Retinal pigment epithelial cell (primary cell): ENCODE data around the gene UGT1A8.

Source experiments
- DNase-seq: peaks from one replicate; pipeline ENCODE4 v3.0.0-alpha.2; 2010; ENCODE audit warnings: low read depth
- H3K4me3 ChIP-seq: 2 replicates; pipeline ENCODE4 v1.5.1; 2011; ENCODE audit warnings: mild to moderate bottlenecking, low read length, control low read depth, moderate library complexity
- TF ChIP-seq, protein P1 (sequence below): conservative IDR thresholded peaks from 2 replicates; pipeline ENCODE4 v1.5.1; 2011; ENCODE audit warnings: low read depth, low read length, control low read depth, inconsistent platforms

The UGT1A8 gene

GRCh38 chr2:233658610-233659009 is 41.2 kb downstream of the UGT1A8 start:
- no peak for DNase-seq
- H3K4me3 ChIP-seq: no peak overlapping the region
- TF ChIP-seq, protein P1, sequence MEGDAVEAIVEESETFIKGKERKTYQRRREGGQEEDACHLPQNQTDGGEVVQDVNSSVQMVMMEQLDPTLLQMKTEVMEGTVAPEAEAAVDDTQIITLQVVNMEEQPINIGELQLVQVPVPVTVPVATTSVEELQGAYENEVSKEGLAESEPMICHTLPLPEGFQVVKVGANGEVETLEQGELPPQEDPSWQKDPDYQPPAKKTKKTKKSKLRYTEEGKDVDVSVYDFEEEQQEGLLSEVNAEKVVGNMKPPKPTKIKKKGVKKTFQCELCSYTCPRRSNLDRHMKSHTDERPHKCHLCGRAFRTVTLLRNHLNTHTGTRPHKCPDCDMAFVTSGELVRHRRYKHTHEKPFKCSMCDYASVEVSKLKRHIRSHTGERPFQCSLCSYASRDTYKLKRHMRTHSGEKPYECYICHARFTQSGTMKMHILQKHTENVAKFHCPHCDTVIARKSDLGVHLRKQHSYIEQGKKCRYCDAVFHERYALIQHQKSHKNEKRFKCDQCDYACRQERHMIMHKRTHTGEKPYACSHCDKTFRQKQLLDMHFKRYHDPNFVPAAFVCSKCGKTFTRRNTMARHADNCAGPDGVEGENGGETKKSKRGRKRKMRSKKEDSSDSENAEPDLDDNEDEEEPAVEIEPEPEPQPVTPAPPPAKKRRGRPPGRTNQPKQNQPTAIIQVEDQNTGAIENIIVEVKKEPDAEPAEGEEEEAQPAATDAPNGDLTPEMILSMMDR: no peak

DNA sequence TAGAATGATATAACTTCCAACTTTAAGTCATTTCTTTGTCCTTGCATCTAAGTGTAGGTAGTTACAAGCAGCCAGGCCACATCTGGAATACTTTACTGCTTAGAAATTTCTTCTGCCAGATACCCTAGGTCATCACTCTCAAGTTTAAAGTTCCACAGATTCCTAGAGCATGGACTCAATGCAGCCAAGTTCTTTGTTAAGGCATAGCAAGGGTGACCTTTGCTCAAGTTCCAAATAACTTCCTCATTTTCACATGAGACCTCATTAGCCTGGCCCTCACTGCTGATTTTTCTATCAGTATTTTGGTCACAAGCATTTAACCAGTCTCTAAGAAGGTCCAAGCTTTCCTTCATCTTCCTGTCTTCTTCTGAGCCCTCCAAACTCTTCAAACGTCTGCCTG is 46.5 kb downstream of the UGT1A8 start:
- TF ChIP-seq, protein P1: no peak
- no peak for DNase-seq
- no peak overlapping the region for H3K4me3 ChIP-seq

GRCh38 chr2:233668605-233669260 is 51.3 kb downstream of the UGT1A8 start:
- no peak overlapping the region for H3K4me3 ChIP-seq
- TF ChIP-seq, protein P1: no peak
- DNase-seq: no peak

DNA sequence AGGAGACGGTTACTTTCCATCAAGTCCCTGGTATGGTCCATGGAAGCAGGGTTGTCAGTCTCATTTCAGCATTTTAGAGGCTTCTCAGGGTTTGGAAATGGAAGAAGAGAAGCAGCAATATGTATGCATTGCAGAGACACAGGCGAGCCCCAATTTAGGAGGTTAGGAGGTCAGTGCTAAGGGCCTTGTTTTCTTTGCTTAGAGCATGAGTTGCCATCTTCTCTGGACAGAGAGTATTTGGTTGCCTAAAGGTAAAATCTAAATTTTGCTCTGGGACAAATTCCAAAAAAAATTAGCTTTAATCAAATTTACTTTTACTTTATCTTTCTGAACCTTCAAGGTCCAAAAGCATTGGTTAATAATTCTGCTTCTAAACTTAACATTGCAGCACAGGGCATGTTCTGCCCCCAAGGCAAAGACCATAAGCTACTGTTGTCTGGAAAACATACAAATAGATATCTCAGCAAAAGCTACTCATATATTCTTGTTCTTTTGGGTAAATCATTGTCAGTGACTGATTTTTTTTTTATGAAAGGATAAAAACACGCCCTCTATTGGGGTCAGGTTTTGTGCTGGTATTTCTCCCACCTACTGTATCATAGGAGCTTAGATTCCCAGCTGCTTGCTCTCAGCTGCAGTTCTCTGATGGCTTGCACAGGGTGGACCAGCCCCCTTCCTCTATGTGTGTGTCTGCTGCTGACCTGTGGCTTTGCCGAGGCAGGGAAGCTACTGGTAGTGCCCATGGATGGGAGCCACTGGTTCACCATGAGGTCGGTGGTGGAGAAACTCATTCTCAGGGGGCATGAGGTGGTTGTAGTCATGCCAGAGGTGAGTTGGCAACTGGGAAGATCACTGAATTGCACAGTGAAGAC is 54.1 kb downstream of the UGT1A8 start, which contains the start of gene UGT1A9:
Gene UGT1A9, plus strand, starts transcription at position 609 of the 872 bp plus-strand sequence. Its CDS starts 37 bp downstream, at position 646.
- TF ChIP-seq, protein P1: no peak
- DNase-seq: no peak
- H3K4me3 ChIP-seq: no peak within 1 kb of the TSS

DNA sequence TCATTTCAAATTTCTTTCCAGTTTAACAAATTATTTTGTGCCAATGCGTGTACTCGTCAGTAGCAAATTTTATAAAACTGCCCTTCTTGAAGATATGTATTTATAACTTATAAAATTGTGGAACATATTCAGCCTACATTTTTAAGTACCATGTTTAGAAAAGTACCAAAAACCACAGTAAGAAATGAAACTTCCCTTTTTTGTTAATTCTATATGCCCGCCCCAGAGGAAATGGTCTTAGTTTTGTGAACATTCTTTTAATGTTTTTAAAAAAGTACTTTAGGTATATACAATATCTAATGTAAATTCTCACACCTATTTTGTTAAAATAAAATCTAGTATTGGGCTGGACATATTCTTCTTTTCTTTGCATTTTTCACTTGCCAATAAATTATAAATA is 55.5 kb downstream of the UGT1A8 start:
- TF ChIP-seq, protein P1: no peak
- no peak overlapping the region for H3K4me3 ChIP-seq
- DNase-seq: no peak

DNA sequence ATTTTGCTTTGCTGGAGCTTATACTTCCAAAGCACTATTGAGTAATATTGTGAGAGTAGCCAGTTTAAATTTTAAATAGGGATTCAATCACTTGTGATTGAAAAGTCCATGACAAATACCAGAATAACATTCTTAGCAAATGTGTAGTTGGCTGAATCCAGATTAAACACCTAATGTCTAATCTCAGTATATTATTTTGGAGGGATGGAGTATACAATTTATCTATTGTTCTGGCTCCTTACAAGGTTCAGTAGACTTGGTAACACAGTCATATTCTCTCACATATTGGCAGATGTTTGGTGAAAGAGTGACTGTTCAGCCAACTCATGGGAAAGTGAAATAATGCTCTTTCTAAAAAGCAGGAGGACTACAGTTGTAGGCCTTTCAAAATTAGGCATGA is 56.5 kb downstream of the UGT1A8 start:
- TF ChIP-seq, protein P1: no peak
- no peak for DNase-seq
- no peak overlapping the region for H3K4me3 ChIP-seq

DNA sequence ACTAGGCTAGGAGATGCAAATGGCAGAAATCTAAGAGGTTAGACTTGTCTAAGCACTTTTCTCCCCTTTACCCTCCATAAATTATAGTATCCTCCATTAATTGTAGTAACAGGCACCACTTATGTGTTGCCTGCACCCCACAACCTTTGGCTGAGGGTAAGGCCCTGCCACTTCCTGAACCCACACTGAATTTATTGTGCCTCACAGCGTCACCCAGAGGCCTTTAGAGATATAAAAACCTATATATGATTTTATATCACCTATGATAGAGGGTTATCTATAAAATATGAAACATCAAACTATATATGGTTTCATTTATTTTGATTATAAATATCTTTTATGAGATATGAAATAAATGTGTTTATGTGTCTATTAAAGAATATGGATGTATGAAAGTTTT is 56.9 kb downstream of the UGT1A8 start:
- DNase-seq: no peak
- TF ChIP-seq, protein P1: no peak
- no peak overlapping the region for H3K4me3 ChIP-seq
